Stomach (tissue), 9 donors: ENCODE results near the gene TEKTIP1. TPM values are rescaled to one million over a fixed set of nuclear protein-coding genes. Genes with fewer than 3 reads are reported as not detected.

Experiments
- DNase-seq, 2 donors: peaks; one replicate each; pipeline versions ENCODE4 v3.0.0 to v3.0.0-alpha.2; 2013 to 2019
- H3K27ac ChIP-seq, 5 donors: fragments of 200-600 bp in 4 of 5; sonication (generic) in 4 of 5; one replicate each; pipeline ENCODE4 v1.5.1; 2013 to 2019; ENCODE audit warnings: mild to moderate bottlenecking in 1 of 5, moderate library complexity in 1 of 5
- H3K27me3 ChIP-seq, 3 donors: fragments of 200-600 bp; sonication (generic); one replicate each; pipeline ENCODE4 v1.5.1; 2017 to 2019; ENCODE audit warnings: mixed run types in 1 of 3
- H3K36me3 ChIP-seq, 4 donors: fragments of 200-600 bp; sonication (generic); 1 replicate in 3 of 4; 2 replicates in 1 of 4; pipeline ENCODE4 v1.5.1; 2016 to 2019
- H3K4me1 ChIP-seq, 4 donors: fragments of 200-600 bp; sonication (generic); one replicate each; pipeline ENCODE4 v1.5.1; 2016 to 2019
- H3K4me3 ChIP-seq, 4 donors: fragments of 200-600 bp; sonication (generic) in 3 of 4; one replicate each; pipeline ENCODE4 v1.5.1; 2016 to 2019; ENCODE audit warnings: mild to moderate bottlenecking in 1 of 4
- H3K9me3 ChIP-seq, 4 donors: fragments of 200-600 bp; sonication (generic); one replicate each; pipeline ENCODE4 v1.5.1; 2016 to 2019
- EP300 ChIP-seq: sonication (generic); formaldehyde crosslinking; IDR thresholded peaks from one replicate; pipeline ENCODE4 v1.6.1; 2017; ENCODE audit warnings: antibody characterized with exemption
- POLR2A ChIP-seq, 4 donors: fragments of 450-650 bp; IDR thresholded peaks; one replicate each; pipeline ENCODE4 v1.6.1; 2016; ENCODE audit warnings: antibody characterized with exemption in 4 of 4, control low read depth in 2 of 4, mild to moderate bottlenecking in 1 of 4, moderate library complexity in 1 of 4
- POLR2AphosphoS5 ChIP-seq, 3 donors: sonication (generic); formaldehyde crosslinking; IDR thresholded peaks; one replicate each; pipeline ENCODE4 v1.6.1; 2016; ENCODE audit warnings: antibody characterized with exemption in 3 of 3
- WGBS, 5 donors: extraction: QIAGEN DNeasy Blood & Tissue Kit in 3 of 5; methylation state at CpG; one replicate each; pipeline versions ENCODE4 v1.1.5 to v1.1.7; 2013 to 2018; 5-methylcytosine and 5-hydroxymethylcytosine counted together
- intact Hi-C: fragments of 100-400 bp; cut with DNase I; formaldehyde crosslinking; loops from one replicate; pipeline ENCODE4 v1.15.1; 2023; ENCODE audit warnings: low total_unique reads
- polyA plus RNA-seq, 3 donors: library from polyadenylated mRNA; stranded (reverse); fragments of 200-250 nt; gene quantifications; one replicate each; pipeline ENCODE4 v1.2.3, GENCODE V29; 2013
- total RNA-seq, 5 donors: library from RNA; depleted of rRNA; stranded (reverse); fragments of >200 nt; gene quantifications; one replicate each; pipeline versions ENCODE4 v1.1.0 to v1.2.3, GENCODE V29; 2014 to 2016
- TF ChIP-seq, protein P1 (sequence below), 7 experiments: fragments of 450-650 bp in 4 of 7; fragments of 200-600 bp in 3 of 7; sonication (generic) in 3 of 7; IDR thresholded peaks; one replicate each; pipeline ENCODE4 v1.5.1; 2016 to 2019; ENCODE audit warnings: antibody characterized with exemption in 7 of 7, control low read depth in 2 of 7, mild to moderate bottlenecking in 1 of 7
- donor health status: healthy with polysubstance abuse.
- donor health status: Bipolar disorder and iron deficiency.
- donor health status: healthy.

TEKTIP1 gene
- total and polyA plus RNA-seq, 8 donors = 0.28 to 1.00 TPM; not detected in 6

DNA sequence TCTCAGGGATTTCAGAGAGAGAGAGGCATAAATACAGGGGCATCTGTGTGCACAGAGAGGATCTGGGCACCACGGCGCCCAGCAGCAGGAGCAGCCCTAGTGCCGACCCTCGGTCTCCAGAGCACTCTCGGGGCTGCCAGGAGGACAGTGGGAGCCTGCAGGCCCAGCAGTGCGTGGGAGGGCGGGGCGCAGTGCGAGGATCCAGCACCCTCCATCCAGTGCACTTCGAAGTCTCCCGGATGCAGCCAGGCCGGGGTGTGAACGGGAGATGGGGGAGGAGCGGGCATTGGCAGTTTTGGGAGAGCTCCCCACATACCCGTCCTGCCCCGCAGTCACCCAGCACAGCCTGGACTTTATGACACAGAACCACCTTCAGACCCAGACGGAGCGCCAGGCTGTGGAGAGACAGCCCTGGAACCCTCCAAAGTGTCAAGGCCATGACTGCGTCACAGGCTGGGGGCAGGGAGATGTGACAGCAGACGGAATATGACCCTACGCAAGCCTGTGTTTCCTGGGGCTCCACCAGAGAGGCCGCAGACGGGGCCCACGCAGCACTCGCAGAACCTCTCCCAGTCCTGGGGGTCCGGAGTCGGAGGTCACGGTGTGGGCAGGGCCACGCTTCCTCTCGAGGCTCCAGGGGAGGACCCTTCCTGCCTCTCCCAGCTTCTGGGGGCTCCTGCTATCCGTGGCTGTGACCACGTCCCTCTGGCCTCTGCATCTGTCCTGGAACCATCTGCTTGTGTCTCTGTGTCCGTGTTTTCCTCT is 14.7 kb upstream of the TEKTIP1 start:
- intact Hi-C loops = no loop called here
- WGBS, 5 donors = 92 to 94% (median 94%) methylated on average over 26 to 33 of the region's 33 CpGs

DNA sequence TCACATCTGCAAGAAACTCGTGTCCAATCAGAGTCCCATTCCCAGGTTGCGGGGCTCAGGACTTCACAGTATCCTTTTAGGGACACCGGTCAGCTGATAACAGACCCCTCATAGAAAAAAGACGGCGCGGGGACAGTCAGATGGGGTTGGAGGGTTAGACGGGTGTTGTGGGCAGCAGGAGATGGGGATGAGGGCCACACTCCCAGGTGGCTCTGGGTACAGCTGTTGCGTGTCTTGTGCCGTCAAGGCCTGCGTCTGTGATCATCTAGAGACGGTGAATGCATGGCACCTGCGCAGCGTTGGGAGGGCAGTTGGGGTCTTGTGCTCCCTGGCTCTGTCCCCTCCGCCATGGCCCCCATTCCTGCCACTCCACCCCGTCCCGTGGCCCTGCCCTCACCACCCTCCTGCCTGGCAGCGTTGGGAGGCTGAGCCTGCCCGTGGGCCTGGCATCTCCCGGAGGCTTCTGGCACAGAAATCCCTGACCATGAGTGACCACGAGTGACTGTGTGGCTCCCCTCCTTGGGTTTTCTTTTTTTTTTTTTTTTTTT is 14.0 kb upstream of the TEKTIP1 start:
- Histone ChIP-seq H3K9me3 (no peaks in the 10 kb centered on the region), H3K4me1 (peaks cover 0 to 11% (median 5%) of the 10 kb centered on the region in 4 donors), H3K36me3 (peaks cover 51 to 85% (median 77%) of the 10 kb centered on the region in 4 donors), H3K27me3 (no peaks in the 10 kb centered on the region), H3K27ac (no peak overlapping the region), H3K4me3 (no peak overlapping the region)
- TF ChIP-seq EP300 (no peak), POLR2AphosphoS5 (IDR thresholded peaks at IDR 0.05) (no peak), POLR2A (IDR thresholded peaks at IDR 0.05) (no peak)
- TF ChIP-seq, protein P1, sequence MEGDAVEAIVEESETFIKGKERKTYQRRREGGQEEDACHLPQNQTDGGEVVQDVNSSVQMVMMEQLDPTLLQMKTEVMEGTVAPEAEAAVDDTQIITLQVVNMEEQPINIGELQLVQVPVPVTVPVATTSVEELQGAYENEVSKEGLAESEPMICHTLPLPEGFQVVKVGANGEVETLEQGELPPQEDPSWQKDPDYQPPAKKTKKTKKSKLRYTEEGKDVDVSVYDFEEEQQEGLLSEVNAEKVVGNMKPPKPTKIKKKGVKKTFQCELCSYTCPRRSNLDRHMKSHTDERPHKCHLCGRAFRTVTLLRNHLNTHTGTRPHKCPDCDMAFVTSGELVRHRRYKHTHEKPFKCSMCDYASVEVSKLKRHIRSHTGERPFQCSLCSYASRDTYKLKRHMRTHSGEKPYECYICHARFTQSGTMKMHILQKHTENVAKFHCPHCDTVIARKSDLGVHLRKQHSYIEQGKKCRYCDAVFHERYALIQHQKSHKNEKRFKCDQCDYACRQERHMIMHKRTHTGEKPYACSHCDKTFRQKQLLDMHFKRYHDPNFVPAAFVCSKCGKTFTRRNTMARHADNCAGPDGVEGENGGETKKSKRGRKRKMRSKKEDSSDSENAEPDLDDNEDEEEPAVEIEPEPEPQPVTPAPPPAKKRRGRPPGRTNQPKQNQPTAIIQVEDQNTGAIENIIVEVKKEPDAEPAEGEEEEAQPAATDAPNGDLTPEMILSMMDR (IDR thresholded peaks at IDR 0.05) = no peak
- whole genome bisulfite sequencing, 5 donors = 93 to 97% (median 95%) methylated on average over 20 of the region's 20 CpGs
- no peak for DNase-seq
- intact Hi-C loops = no loop called here

More for the DNA sequence above, 14.7 kb upstream of the TEKTIP1 start:
- H3K27me3 ChIP-seq = no peaks in the 10 kb centered on the region
- TF ChIP-seq EP300 (no peak), POLR2A (IDR thresholded peaks at IDR 0.05) (no peak), POLR2AphosphoS5 (IDR thresholded peaks at IDR 0.05) (no peak)
- TF ChIP-seq, protein P1 (IDR thresholded peaks at IDR 0.05) = no peak
- H3K27ac ChIP-seq = no peak overlapping the region
- DNase-seq = no peak
- no peak overlapping the region for H3K4me3 ChIP-seq
- peaks cover 0 to 12% (median 6%) of the 10 kb centered on the region in 4 donors for H3K4me1 ChIP-seq
- no peaks in the 10 kb centered on the region for H3K9me3 ChIP-seq
- H3K36me3 ChIP-seq = peaks cover 51 to 92% (median 84%) of the 10 kb centered on the region in 4 donors

DNA sequence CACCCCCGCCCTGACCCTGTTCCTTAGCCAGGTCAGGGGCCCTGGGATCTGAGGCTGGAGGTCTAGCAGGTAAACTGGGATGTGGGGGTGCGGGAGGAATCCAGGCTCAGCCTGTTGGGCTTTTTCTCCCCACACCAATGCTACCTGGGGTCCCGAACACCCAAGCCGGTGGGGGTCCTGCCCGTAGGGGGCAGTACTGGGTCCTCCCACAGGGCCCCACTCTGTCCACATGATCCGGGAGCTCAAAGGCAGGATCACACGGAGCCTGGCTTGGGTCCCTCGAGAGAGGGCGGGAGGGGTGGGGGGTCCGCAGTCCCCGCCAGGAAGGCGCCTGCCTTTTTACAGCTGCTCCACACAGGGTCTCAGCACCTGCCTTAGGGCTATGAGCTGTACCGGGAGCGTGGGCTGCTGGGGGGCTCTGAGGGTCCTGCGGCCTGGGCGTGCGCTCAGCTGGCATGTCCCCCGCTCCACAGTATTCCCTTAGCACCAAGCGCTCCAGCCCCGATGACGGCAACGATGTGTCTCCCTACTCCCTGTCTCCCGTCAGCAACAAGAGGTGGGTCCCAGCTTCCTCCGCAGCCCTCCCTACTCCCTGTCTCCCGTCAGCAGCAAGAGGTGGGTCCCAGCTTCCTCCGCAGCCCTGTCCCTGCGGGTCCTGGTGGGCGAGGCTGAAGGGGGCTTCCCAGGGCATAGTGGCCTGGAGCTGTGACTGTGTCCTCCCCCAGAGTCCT is 12.3 kb upstream of the TEKTIP1 start:
- no peaks in the 10 kb centered on the region for H3K27me3 ChIP-seq
- TF ChIP-seq, protein P1 (IDR thresholded peaks at IDR 0.05) = no peak
- TF ChIP-seq EP300 = no peak
- 91 to 95% (median 92%) methylated on average over 21 to 28 of the region's 28 CpGs for WGBS, 5 donors
- intact Hi-C loops = no loop called here
- no peaks in the 10 kb centered on the region for H3K9me3 ChIP-seq
- DNase-seq = no peak
- no peak overlapping the region for H3K27ac ChIP-seq
- no peak overlapping the region for H3K4me3 ChIP-seq
- H3K4me1 ChIP-seq = no peaks in the 10 kb centered on the region
- peaks cover 62 to 82% (median 78%) of the 10 kb centered on the region in 4 donors for H3K36me3 ChIP-seq

DNA sequence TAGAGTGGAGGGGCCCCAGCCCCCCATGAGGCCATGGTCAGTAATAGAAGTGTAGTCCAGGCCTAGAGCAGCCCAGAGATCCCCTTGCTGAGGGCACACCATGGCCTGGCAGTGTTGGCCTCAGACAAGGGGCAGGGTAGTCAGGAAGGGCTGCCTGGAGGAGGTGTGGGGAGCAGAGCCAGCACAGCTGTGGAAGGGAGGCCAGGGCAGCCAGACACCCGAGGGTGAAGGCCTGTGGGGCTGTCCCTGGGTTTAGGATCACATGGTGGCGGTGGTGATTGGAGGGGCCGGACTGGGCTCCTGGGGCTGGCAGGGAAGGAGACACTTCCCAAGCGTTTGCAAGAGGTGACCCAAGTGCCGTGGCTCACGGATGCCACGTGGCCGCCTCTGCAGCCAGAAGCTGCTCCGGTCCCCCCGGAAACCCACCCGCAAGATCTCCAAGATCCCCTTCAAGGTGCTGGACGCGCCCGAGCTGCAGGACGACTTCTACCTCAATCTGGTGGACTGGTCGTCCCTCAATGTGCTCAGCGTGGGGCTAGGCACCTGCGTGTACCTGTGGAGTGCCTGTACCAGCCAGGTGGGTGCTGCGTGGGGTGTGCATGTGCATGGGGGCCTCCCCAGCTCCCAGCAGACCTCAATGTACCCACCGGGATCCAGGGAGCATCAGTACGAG is 11.6 kb upstream of the TEKTIP1 start:
- H3K36me3 ChIP-seq = peaks cover 69 to 82% (median 78%) of the 10 kb centered on the region in 4 donors
- no peak overlapping the region for H3K4me3 ChIP-seq
- DNase-seq = no peak
- H3K4me1 ChIP-seq = no peaks in the 10 kb centered on the region
- H3K27me3 ChIP-seq = no peaks in the 10 kb centered on the region
- intact Hi-C loops = no loop called here
- TF ChIP-seq POLR2A (IDR thresholded peaks at IDR 0.05) (no peak), EP300 (no peak), POLR2AphosphoS5 (IDR thresholded peaks at IDR 0.05) (no peak)
- TF ChIP-seq, protein P1 (IDR thresholded peaks at IDR 0.05) = no peak
- no peaks in the 10 kb centered on the region for H3K9me3 ChIP-seq
- 94 to 99% (median 96%) methylated on average over 17 to 21 of the region's 21 CpGs for WGBS, 5 donors
- H3K27ac ChIP-seq = no peak overlapping the region
